NCI-H748 (cell line): ENCODE measurements around the gene BCL11B.

ENCODE experiments used
- DNase-seq: peaks from one replicate; lab custom pipeline; 2025; ENCODE audit not compliant: unreplicated experiment; lab: John Stamatoyannopoulos, UW

BCL11B gene

GRCh38 chr14:99185436-99186068, 86.4 kb downstream of the BCL11B start:
- DNase-seq = no peak

GRCh38 chr14:99183716-99184115, 88.3 kb downstream of the BCL11B start:
- no peak for DNase-seq

- DNase-seq = no peak
Measured at GRCh38 chr14:99183311-99183710, 88.7 kb downstream of the BCL11B start.

- DNase-seq = no peak
Measured at GRCh38 chr14:99182548-99183250, 89.3 kb downstream of the BCL11B start.

- DNase-seq = no peak
Measured at GRCh38 chr14:99181804-99182520, 90.0 kb downstream of the BCL11B start.

- DNase-seq = no peak
Measured at GRCh38 chr14:99181241-99181640, 90.8 kb downstream of the BCL11B start.

GRCh38 chr14:99179946-99180345, 92.1 kb downstream of the BCL11B start:
- no peak for DNase-seq

- no peak for DNase-seq
Measured at GRCh38 chr14:99179506-99179905, 92.5 kb downstream of the BCL11B start.

- peak; percentile 13 for DNase-seq
Measured at GRCh38 chr14:99177886-99178835, 93.8 kb downstream of the BCL11B start.

- no peak for DNase-seq
Measured at GRCh38 chr14:99177046-99177655, 94.8 kb downstream of the BCL11B start.

GRCh38 chr14:99176156-99176945, 95.6 kb downstream of the BCL11B start:
- no peak for DNase-seq

- DNase-seq = no peak
Measured at GRCh38 chr14:99175331-99176155, 96.5 kb downstream of the BCL11B start.

GRCh38 chr14:99174770-99175319, 97.2 kb downstream of the BCL11B start:
- no peak for DNase-seq

GRCh38 chr14:99174081-99174769, 97.8 kb downstream of the BCL11B start:
- DNase-seq = no peak

- no peak for DNase-seq
Measured at GRCh38 chr14:99173506-99173905, 98.5 kb downstream of the BCL11B start.

GRCh38 chr14:99173086-99173485, 98.9 kb downstream of the BCL11B start:
- no peak for DNase-seq

GRCh38 chr14:99171396-99171795, 100.6 kb downstream of the BCL11B start:
- DNase-seq = no peak

- no peak for DNase-seq
Measured at GRCh38 chr14:99169776-99170356, 102.1 kb downstream of the BCL11B start.
